HepG2 (cell line): ENCODE data around the gene SLN. TPM values are rescaled to one million over a fixed set of nuclear protein-coding genes. Genes with fewer than 3 reads are reported as not detected.

Source experiments
- ATAC-seq: fragments of 200-7000 bp; cut with Tn5 transposase; 3 replicates; pipeline ENCODE4 v1.9.1; 2020; ENCODE audit warnings: mild to moderate bottlenecking, moderate library complexity
- BruUV-seq: library from RNA; stranded (reverse); fragments of 400-500 nt; replicated peaks from 2 replicates; lab custom pipeline; 2021; lab: Mats Ljungman, UMichigan
- CTCF ChIA-PET: fragments of 300-600 bp; formaldehyde crosslinking; extraction: SDS; loops from one replicate; lab custom pipeline; 2021; ENCODE audit warnings: low total read pairs, inconsistent platforms, low intra/inter-chr PET ratio; lab: Yijun Ruan, JAX
- POLR2A ChIA-PET: fragments of 350-600 bp; sonication (Branson Sonifier 250); formaldehyde crosslinking; loops from one replicate; lab custom pipeline; 2020; ENCODE audit warnings: antibody characterized with exemption, inconsistent platforms; lab: Yijun Ruan, JAX
- DNase-seq: peaks from one replicate; pipeline ENCODE4 v3.0.0-alpha.2; 2015; ENCODE audit warnings: low spot score
- FAIRE-seq: peaks from 3 replicates; lab custom pipeline; 2011; peaks lifted over from hg19 to GRCh38; lab: Jason Lieb, UNC
- H2AFZ ChIP-seq: one replicate; pipeline ENCODE4 v1.6.1; 2011; ENCODE audit warnings: low read length, inconsistent platforms
- H3K27ac ChIP-seq: fragments of 300-600 bp; 3 replicates; pipeline ENCODE4 v1.8.0; 2011; ENCODE audit warnings: mixed run types, mild to moderate bottlenecking, mixed read lengths, low read length, inconsistent platforms; ENCODE audit not compliant: insufficient read depth; ENCODE audit errors: extremely low read length
- H3K27me3 ChIP-seq, 2 experiments: fragments of 200-600 bp in 1 of 2; 2 replicates in 1 of 2; 3 replicates in 1 of 2; pipeline versions ENCODE4 v1.6.0 to v1.8.0; 2011; ENCODE audit warnings: low read length in 2 of 2, mild to moderate bottlenecking in 2 of 2, moderate library complexity in 2 of 2, inconsistent platforms in 1 of 2; ENCODE audit not compliant: insufficient read depth in 2 of 2, control insufficient read depth in 1 of 2
- H3K36me3 ChIP-seq, 2 experiments: fragments of 200-600 bp in 1 of 2; replicated peaks in 1 of 2; 2 replicates in 1 of 2; 3 replicates in 1 of 2; pipeline versions ENCODE4 v1.5.1 to v1.8.0; 2011; ENCODE audit warnings: low read length in 2 of 2, inconsistent platforms in 1 of 2; ENCODE audit not compliant: insufficient read depth in 2 of 2, control insufficient read depth in 1 of 2
- H3K4me1 ChIP-seq: 2 replicates; pipeline ENCODE4 v1.5.1; 2012; ENCODE audit warnings: low read length, inconsistent platforms; ENCODE audit not compliant: insufficient read depth
- H3K4me2 ChIP-seq: 2 replicates; pipeline ENCODE4 v1.6.0; 2011; ENCODE audit warnings: low read depth, low read length, inconsistent platforms
- H3K4me3 ChIP-seq, 3 experiments: fragments of 200-600 bp in 1 of 3; sonication (generic), shearing (Covaris generic) in 1 of 3; replicated peaks in 1 of 3; 2 replicates each; pipeline ENCODE4 v1.5.1; 2011 to 2016; ENCODE audit warnings: low read length in 3 of 3, inconsistent platforms in 2 of 3, low read depth in 2 of 3, mild to moderate bottlenecking in 2 of 3, control low read depth in 1 of 3, mixed read lengths in 1 of 3; ENCODE audit not compliant: insufficient read depth in 1 of 3
- H3K79me2 ChIP-seq: one replicate; pipeline ENCODE4 v1.6.1; 2011; ENCODE audit warnings: low read length, inconsistent platforms; ENCODE audit not compliant: insufficient read depth
- H3K9ac ChIP-seq: 2 replicates; pipeline ENCODE4 v1.6.0; 2011; ENCODE audit warnings: mild to moderate bottlenecking, low read depth, low read length, inconsistent platforms; ENCODE audit not compliant: insufficient read depth
- H3K9me3 ChIP-seq: 2 replicates; pipeline ENCODE4 v1.5.1; 2012; ENCODE audit warnings: mild to moderate bottlenecking, low read length
- H4K20me1 ChIP-seq: 2 replicates; pipeline ENCODE4 v1.6.0; 2011; ENCODE audit warnings: inconsistent platforms, mild to moderate bottlenecking, low read length, moderate library complexity; ENCODE audit not compliant: insufficient read depth
- POLR2G ChIP-seq: fragments of 200-400 bp; formaldehyde crosslinking; IDR thresholded peaks from 2 replicates; pipeline ENCODE4 v1.6.1; 2018; ENCODE audit warnings: mild to moderate bottlenecking, low read depth, low read length, moderate library complexity
- TBL1XR1 ChIP-seq: fragments of 150-350 bp; IDR thresholded peaks from 2 replicates; pipeline ENCODE4 v1.6.1; 2014; ENCODE audit warnings: borderline replicate concordance, low read length; ENCODE audit not compliant: partially characterized antibody
- ZBTB40 ChIP-seq, 2 experiments: fragments of 450-650 bp in 1 of 2; sonication (generic) in 1 of 2; formaldehyde crosslinking in 1 of 2; IDR thresholded peaks; 2 replicates each; pipeline versions ENCODE4 v1.6.1 to v1.8.0; 2016 to 2022; ENCODE audit warnings: antibody characterized with exemption in 1 of 2, mild to moderate bottlenecking in 1 of 2, missing genetic modification reagents in 1 of 2
- ZNF598 ChIP-seq: sonication (generic); formaldehyde crosslinking; IDR thresholded peaks from 2 replicates; pipeline ENCODE4 v1.5.1; 2020; ENCODE audit warnings: mild to moderate bottlenecking, missing genetic modification reagents, borderline replicate concordance
- ZNF639 ChIP-seq: conservative IDR thresholded peaks from 2 replicates; pipeline ENCODE4 v1.6.1; 2018; ENCODE audit warnings: missing genetic modification reagents
- WGBS: methylation state at CpG from one replicate; pipeline ENCODE4 v1.1.6; 2017; ENCODE audit warnings: low lambda C conversion rate; 5-methylcytosine and 5-hydroxymethylcytosine counted together
- in situ Hi-C: cut with HindIII; loops from 2 replicates; pipeline ENCODE4 v1.10.0; 2017; ENCODE audit warnings: low pct_unique_long_range_greater_than_20kb; ENCODE audit not compliant: extremely low pct_ligation_motif_present
- intact Hi-C: fragments of 100-400 bp; cut with micrococcal nuclease; formaldehyde crosslinking; loops from one replicate; pipeline ENCODE4 v1.10.0; 2022; ENCODE audit not compliant: unreplicated experiment
- polyA plus RNA-seq, 8 experiments: library from polyadenylated mRNA; depleted of rRNA in 3 of 8; stranded (reverse) in 7 of 8; unstranded in 1 of 8; fragments of >200 nt; fragmentation: Illumina TruSeq in 4 of 8; extraction: Trizol in 4 of 8; gene quantifications; 2 replicates each; pipeline versions ENCODE4 v1.2.1 to v1.2.3, GENCODE V29; 2011 to 2016; ENCODE audit warnings: low read depth in 4 of 8, missing spikeins in 1 of 8, mixed read lengths in 1 of 8; ENCODE audit not compliant: insufficient read depth in 1 of 8
- total RNA-seq, 5 experiments: library from RNA; depleted of rRNA; stranded (reverse); fragments of >200 nt; fragmentation: Illumina TruSeq; extraction: Trizol; gene quantifications; 2 replicates each; pipeline ENCODE4 v1.2.3, GENCODE V29; 2016; ENCODE audit warnings: low read depth in 1 of 5

Gene SLN
- total and polyA plus RNA-seq, 2 of the 13 experiments (the other 11 are each of a cell fraction or from before 2014, with no cell fraction given) = not detected

GRCh38 chr11:107719557-107720302, 7.9 kb upstream of the SLN start:
- ATAC-seq = no peak
- Histone ChIP-seq H3K79me2 (no peaks in the 10 kb centered on the region), H3K27me3 (peaks cover 0 to under 1% of the 10 kb centered on the region in 2 experiments; a peak in 1 of 5 replicates), H3K4me1 (no peaks in the 10 kb centered on the region), H3K9ac (no peak overlapping the region), H3K4me2 (no peak overlapping the region), H3K27ac (no peak overlapping the region), H4K20me1 (no peaks in the 10 kb centered on the region), H3K36me3 (no peaks in the 10 kb centered on the region), H3K4me3 (no peak overlapping the region), H3K9me3 (no peaks in the 10 kb centered on the region), H2AFZ (no peak overlapping the region)
- no TSS peak for BruUV-seq
- intact Hi-C loops = no loop called here
- ChIA-PET POLR2A (no interaction called here), CTCF (no interaction called here)
- 1% methylated on average over 7 of the region's 7 CpGs for WGBS
- in situ Hi-C loops = no loop called here
- DNase-seq = no peak
- FAIRE-seq = no peak
- no peak for TF ChIP-seq POLR2G
- no peak for TF ChIP-seq ZBTB40 (IDR thresholded peaks at IDR 0.05)
- no peak for TF ChIP-seq ZBTB40 (CRISPR knock-in tag; IDR thresholded peaks at IDR 0.05)
- TF ChIP-seq TBL1XR1 = no peak
- TF ChIP-seq ZNF639 (CRISPR knock-in tag) = no peak
- no peak for TF ChIP-seq ZNF598 (CRISPR knock-in tag)
